Stimulated activated CD8-positive, alpha-beta memory T cell treated with anti-CD3 and anti-CD28 coated beads, Interleukin-4, amount 100 ng/mL, for 4 hours (primary cell): ENCODE results near the gene ANK3.

ENCODE experiments used
- DNase-seq, 2 donors: peaks; one replicate each; pipeline ENCODE4 v3.0.0-alpha.2; 2020; ENCODE audit warnings: low read depth in 2 of 2, low spot score in 1 of 2

The ANK3 gene

DNA sequence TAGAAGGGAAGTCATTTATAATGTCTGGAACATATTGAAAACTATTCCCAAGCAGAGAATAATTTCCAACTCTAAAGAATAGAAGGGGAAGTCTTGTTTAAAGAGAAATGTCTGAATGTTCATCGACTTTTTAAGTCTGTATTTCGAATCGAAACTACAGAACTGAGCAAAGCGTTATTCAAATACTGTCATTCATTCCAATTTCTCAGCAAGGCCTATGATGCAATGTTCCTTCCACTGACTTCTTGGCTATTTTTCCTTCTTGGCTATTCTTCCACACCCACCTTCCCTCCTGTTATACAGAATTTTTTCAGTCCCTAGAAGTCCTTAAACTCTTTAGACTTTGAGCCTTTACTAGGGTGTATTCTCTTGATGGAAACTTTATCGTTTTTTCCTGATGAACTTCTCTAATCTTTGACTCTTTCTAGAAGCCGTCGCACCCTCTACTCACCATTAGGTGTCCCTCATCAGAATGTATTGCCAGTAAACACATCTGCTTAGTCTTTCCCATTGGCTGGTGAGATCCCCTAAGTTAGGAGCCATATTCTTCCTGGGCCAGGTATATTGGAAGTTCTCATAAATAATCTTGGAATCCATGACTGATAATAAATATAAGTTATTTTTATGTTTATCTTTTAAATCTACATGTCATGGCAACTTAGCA, 247.6 kb downstream of the ANK3 start:
- no peak for DNase-seq

DNA sequence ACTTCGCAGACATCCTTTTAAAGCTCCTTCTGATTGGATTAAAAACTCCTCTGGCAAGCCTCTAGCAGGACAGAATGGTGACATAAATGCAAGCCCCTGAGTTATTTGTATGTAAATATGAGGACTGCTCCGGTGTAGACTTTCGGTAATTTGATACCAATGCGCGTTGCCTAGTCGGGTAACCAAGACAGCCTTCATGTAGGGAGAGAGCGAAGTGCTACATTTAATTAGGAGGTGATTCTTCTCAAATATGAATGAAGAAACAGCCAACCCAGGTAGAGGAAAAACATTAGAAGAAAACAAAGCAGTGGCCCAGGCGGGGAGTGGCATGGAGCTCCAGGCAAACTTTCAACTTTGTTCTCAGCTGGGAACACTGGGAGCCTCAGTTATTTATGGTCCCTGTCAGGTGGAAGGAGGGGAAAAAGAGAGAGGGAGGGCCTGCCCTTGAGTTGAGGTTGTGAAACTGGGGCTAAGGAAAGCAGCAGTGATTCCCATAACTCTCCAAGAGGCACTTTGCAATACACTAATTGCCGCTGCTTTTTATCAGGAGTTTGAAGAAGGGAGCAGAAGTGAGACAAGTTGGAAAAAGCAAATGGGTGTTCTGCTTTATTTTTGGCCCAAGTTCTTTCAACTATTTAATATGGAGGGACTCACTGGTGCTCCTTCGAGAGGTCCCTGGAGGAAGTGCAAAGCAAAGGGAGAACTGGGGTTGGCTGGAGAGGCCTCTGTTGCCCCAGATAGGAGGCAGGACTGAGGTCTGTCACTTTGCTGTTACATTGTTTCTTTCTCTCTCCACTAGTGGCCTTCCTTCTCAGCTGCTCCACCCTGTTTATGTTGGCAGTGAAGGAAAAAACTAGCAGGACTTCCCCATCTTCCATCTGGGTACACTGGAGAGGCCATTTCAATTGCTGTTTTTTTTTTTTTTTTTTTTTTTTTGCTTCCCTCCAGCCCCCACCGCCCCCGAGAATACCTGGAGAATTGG, 248.7 kb downstream of the ANK3 start:
- no peak for DNase-seq

DNA sequence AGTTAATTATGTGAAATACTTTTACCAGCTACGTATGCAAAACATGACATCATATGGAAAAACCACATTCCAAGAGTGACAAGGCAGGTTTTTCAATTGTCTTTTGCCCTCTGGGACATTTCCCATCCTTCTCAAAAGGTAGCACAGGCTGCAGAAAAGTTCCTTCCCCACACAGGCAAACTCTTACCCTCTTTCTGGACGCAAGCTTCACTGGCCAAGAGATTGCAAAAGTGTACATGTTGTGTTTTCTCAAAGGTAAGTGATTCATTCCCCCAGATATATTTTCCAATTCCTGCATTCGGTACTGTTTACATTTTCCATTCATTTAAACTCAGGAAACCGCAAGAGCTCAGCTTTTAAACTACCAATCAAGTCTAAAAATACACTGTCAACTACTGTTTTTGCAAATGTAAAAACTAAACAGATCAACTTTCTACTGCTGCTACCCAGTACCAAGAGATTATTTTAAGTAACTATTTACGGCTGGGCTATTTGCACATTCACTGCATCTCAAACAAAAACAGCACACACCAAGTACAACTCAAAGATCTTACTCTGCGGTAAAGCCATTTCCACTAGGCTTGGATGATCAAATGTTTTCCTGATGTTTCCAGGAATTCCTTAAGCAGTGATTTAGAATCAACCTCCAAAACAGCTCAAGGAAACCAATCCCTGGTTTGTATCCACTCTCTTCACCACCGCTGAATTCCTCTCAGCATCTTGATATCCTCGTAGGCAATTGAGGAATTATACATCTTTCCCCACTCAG, 249.7 kb downstream of the ANK3 start:
- no peak for DNase-seq

DNA sequence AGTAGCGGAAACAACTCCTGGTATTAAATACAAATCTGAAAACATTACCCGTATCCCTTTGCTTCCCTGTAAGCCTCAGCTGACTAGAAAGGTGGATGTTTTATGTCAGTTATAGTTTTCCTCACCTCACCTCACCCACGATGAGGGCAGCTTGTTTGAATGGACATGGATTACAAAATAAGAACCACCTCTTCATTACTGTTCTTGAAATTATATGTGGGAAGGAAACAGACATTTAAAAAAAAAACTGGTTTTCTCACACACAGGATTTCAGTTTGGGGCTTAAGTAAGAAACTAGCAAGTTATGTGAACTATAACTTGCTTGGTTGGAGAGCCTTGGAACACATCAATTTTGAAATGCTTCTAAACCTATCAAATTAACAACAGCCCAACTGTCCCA, 250.4 kb downstream of the ANK3 start:
- no peak for DNase-seq

DNA sequence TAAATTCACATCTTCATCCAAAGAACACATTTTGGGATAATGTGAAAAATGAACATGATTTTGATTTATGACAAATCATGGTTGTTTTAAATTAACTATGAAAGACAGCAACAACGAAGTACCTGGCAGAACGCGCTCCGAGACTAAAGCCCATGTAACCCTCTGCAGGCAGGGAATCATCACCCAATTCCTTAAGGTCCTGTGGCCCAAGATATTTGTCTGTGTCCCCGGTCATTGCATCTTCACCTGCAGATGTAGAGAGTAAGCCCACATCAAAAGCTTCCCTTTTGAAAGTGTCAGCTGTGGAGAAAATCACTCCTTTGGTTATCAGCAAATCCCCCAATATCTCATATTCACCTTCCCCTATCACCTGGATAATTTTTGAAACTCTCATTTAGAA, 250.8 kb downstream of the ANK3 start:
- no peak for DNase-seq

DNA sequence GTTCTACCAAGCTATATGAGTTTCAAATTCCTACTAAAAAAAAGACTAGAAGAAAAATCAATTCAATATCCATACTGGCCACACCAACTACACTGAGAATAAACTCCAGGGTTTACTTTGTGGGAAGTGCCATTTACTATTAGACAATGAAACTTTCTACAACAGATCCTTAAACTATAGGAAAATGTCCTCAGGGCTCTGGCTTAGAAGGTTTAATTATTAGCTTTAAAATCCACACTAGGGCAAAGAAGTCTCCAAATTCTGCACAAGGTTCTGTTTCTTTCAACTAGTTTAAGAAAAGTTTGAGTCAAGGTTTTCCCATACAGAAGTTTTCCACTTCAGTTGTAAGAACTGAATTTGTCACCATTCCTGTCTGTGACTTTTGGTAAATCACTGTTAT, 251.6 kb downstream of the ANK3 start:
- no peak for DNase-seq

DNA sequence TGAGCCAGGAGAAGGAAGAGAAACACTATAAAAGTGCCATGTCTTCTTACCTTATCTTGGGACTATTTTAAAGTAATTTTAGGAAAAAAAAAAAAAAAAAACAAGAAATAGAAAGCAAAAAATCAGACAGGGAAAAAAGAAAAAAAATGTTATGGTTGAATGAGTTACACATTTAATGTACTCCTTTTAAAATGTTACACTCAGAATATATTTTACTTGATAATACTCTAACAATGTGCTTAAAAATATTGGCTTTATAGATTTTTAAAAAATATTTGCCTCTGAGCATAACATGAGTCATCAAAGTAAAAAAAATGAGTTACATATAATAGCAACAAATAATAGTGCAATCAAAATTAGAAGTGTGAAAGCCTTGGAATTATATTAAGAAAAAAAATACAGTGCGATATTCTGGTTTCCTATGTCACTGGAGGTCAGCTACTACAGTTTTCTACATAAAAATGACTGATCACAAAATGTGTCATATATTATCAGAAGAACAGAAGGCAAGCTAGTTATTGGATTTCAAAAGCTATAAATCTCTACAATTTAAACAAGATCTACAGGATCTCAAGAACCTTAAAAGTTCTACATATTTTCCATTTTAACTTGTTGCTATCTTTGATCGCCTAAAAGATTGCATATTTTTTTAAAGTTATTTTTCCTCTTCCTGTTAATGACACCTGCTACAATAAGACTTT, 252.2 kb downstream of the ANK3 start:
- no peak for DNase-seq

DNA sequence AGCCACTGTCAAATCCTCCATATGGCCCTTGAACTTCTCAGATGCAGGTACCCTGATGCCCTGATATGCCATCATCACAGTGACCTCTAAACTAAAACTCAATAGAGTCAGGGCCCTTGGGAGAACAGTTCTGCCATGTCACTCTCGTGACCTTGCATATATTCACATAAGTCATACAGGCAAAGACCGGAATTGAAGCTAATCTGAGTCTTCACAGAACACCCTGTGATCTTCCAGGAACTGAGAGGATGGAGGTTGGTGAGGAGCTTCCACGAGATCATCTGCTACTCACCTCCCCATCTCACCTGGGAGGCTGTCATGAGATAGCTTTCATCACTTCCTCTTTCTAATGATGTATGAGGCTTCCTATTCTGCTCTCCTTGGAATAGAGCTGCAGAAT, 254.7 kb downstream of the ANK3 start:
- DNase-seq = no peak

DNA sequence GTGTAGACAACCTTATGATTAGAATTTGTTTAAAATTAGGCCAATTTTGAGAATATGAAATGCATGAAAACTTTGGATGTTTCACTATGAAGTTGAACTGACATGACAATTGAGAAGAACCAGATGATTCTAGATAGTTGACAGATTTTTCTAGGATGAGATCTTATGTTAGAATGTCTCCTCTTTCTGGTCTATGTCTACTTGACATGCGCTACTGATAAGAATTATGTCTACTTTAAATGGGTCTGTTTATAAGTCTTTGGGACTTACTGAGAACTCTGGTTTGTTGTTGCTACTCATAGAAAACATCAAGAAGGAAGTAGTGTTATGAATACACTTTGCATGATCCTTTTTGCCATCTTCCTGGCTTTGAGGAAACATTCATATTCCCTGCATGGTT, 255.1 kb downstream of the ANK3 start:
- no peak for DNase-seq

DNA sequence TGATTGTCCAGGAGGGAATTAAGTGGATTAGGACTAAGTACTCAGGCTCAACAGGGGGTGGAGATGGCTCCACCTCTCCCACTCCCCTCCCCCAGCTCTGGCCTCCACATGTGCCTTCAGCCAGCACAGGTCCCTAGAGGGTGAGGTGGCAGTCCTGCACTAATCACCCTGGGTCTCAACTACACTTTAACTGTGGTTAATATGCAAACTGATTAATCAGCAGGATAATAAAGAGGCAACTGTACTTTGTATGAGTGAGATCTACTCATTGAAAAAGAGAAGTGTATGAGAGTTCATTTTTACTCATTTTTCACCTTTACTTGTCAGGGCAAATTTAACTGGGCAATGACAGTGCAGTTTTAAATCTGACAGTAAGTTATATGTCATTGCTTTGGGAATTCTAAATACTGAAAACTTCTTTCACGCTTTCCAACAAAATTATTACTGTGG, 259.5 kb downstream of the ANK3 start:
- no peak for DNase-seq

DNA sequence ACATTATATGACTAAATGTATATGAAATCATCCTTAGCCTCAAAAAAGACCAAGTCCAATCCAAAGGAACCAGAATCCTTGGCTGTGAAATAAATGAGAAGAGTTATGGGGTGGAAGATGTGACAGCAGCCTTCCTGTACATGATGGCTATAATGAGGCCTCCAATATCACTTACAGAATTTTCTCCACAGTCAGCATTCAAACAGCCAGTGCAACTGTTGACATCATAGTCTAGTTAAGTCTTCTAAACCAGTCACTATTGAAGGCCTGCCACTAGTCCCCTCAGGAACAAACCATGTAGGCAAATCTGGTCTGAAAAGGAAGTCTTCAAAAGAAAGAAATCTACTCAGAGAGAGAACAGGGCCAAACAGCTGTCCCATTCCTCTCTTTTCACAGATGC, 263.8 kb downstream of the ANK3 start:
- no peak for DNase-seq

DNA sequence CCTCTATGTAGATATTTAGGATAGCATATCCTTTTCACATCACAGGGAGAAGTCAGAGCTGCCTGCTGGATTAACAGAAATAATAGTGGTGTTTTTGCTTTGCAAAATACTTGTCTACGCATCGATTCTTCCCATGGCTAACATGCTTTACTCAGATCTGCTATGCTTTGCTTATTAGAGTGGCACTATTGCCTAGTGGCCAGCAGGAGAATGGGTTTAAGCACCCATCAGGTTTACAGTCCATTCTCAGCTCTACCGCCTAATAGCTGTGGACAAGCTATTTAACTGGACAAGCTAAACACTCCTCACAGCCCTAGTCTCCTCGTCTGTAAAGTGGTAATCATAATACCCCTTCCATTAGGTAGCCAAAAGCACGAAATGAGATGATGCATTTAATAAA, 265.1 kb downstream of the ANK3 start:
- no peak for DNase-seq

DNA sequence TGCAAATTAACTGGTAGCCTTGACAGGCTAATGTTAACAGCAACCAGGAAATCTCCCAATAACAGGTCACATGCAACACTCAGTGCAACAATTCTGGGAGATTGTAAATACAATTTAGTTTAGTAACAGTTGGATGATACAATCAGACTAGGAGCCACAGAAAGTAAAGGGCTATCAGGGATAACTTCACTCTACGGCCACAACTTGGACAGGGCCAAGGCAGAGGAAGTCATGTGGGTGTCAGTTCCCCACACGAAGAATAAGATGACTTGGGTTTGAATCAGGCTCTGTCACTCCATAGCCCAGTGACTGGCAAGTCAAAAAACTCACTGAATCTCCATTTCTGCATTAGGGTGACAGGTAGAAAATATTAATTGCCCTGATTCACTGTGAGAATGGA, 266.0 kb downstream of the ANK3 start:
- no peak for DNase-seq

DNA sequence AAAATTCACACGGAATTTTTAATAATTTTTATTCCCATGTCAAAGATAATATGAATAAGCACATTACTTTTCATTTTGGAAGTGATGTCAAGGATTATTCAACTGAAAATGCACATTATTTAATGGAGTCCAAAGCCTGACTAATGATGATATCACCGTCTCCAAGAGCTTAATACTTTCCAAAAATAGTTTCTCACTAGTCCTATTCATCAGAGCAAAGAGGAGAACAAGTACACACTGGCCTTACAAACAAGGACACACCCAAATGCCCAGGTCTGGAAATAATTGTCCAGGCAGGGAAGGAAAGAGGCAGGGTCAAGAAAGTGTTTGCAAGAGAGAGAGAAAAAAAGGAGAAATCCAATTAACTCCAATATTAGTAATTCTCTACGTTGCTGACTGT, 266.5 kb downstream of the ANK3 start:
- DNase-seq = no peak

DNA sequence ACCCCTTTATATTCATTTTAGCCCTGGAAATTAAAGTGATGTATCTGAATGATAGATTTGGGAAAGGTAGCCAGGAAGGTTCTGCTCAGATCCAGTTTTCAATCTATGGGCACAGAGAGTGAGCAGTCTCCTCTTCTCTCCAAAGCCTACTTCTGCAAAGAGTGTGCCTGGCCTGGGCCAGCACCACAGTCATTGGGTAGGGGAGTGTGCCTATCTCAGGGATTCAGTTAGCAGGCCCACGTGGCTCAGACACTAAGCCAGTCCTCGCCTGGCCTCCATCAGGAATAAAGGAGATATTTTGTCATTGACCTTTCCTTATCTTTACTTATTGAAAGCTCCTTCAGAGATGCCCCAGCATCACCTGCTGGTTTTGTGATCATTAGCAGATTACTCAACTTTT, 267.5 kb downstream of the ANK3 start:
- DNase-seq = no peak

DNA sequence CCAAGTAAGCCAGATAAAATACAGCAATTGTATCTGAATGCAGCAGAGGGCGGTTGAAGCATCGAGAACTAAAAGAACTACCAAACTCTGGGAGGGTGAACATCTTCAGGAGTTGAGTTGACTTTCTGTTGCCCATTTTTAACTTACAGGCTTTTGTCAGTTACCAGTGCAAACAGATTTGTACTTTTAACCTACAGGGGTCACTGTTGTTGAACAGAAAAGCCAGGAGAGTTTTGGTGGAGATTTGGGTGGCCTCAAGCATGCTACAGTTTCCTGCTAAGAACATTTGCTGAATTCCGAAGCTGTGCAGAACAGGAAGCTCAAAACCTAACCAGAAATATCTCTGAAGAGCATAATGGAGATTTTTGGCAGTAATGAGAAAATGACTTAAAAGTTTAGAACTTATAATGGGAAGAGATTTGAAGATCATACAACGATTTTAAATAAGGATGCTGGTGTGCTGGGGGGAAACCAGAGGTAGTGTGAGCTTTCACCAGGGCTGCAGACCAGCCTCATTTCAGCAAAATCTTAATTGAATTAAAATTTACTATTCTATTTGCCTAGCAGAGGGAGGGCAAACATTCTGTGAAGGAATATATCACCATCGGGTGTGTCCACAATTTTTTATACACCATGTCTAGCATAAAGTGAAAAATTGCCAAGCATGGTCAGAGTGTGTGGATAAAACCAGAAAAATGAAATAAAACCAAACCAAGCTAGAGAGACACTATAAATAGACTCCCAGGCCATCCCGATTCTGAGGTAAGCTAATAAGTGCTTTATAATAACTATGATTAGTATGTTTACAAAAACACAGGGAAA, 274.7 kb downstream of the ANK3 start:
- DNase-seq = no peak

DNA sequence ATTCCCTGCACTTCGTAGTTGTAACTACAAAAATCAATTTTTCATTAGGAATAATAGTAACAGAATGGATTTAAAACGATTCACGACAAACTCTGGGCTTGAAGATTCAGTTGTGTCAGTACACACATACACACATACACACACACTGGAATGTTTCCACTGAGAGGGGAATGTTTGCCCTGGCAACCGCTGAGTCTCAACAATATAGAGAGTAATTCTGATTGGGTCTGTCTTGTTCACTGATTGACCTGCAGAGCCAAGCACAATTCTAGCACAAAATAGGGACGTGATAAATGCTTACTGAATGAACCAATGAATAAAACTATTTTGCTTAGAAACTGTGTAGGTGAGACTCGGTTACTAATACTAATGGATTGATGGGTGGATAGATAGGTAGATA, 278.9 kb downstream of the ANK3 start:
- DNase-seq = no peak

DNA sequence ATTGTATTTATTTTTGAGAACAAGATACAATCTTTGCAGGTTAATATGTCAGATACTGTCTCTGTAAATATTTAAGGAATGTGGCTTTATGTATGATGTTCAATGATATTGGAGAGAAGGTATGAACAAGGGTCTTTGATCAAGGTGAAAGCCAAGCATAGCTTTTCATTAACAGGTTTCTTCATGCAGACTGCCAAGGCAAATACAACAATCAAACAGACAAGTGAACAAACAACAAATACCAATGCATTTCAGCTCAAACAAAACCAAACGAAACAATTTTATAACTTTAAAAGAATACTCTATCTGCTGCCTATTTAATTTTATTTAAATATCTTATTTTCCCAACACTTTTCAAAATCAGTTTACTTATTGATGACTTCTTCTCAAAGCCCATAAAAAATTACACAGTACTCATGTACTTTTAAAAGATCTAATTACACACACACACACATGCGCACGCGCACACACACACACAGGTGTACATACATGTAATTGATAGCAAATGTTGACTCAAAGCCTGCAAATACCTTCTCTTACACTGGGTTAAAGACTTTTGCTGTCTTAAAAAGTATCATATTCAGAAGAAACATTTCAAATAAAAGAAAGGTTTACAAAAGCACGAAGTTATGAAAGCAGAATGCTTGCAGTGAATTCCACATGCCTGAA, 282.2 kb downstream of the ANK3 start:
- DNase-seq = no peak

DNA sequence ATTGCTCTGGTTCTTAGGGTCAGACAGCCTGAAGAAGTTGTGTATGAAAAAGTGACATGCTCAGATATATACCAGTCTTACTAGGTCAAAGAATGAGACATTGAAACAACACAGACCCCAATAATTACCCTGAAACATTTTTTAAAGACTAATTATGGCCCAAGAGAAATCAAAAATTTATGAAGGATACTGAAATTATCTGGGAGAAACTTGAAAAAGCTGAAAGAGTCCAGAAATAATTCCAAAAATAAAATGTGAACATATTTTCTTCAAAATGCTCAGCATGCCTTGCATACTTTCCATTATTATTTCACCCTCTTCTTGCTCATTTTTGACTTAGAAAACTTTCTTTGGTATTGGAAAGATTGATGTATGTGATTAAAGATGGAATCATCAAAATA, 284.4 kb downstream of the ANK3 start:
- no peak for DNase-seq

DNA sequence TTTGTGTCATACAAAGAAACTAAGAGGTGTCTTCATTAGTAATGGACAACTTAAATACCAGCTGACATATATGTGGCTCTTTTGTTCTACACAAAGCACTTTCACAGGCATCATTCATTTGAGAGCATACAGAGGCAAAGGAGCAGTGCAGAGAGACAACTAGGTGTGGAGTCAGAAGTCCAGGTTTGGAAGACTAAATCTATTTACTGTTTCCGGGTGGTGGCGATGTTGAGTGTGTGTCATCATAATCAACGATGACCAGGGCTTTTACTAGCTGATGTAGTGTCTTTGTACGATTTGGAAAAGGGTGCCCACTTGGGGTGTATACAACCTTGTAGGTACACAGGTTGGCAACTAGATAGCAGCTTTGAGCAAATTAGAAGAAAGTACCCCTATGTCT, 287.9 kb downstream of the ANK3 start:
- no peak for DNase-seq
